HCT116 (cell line): ENCODE results near the gene BNIP5. TPM values are rescaled to one million over a fixed set of nuclear protein-coding genes. Genes with fewer than 3 reads are reported as not detected.

ENCODE experiments used
- ATAC-seq: fragments of 200-7000 bp; cut with Tn5 transposase; 2 replicates; pipeline ENCODE4 v1.9.1; 2020; ENCODE audit warnings: mild to moderate bottlenecking, moderate library complexity
- BruUV-seq: library from RNA; stranded (reverse); fragments of 400-500 nt; replicated peaks from 2 replicates; lab custom pipeline; 2021; lab: Mats Ljungman, UMichigan
- CTCF ChIA-PET: fragments of 300-600 bp; sonication (Branson Sonifier 250); formaldehyde crosslinking; loops from one replicate; lab custom pipeline; 2021; ENCODE audit warnings: antibody characterized with exemption; lab: Charles Lee
- POLR2A ChIA-PET: fragments of 300-600, 350-600 bp; sonication (Branson Sonifier 250); formaldehyde crosslinking; loops from one replicate; lab custom pipeline; 2021; ENCODE audit warnings: antibody characterized with exemption; lab: Charles Lee
- RAD21 ChIA-PET, 2 experiments: fragments of 300-600 bp; sonication (Branson Sonifier 250); formaldehyde crosslinking; loops; one replicate each; lab custom pipeline; 2023; ENCODE audit warnings: low total read pairs in 2 of 2; ENCODE audit not compliant: uncharacterized antibody in 2 of 2, unreplicated experiment in 2 of 2, low non-redundant PET in 1 of 2; lab: Charles Lee
- DNase-seq: peaks from one replicate; pipeline ENCODE4 v3.0.0-alpha.2; 2010; ENCODE audit warnings: low read depth, low spot score
- H2AFZ ChIP-seq: fragments of 200-600 bp; shearing (Covaris generic), sonication (generic); 2 replicates; pipeline ENCODE4 v1.6.1; 2017; ENCODE audit warnings: low read depth, mixed run types, mixed read lengths, antibody characterized with exemption, low read length; ENCODE audit not compliant: poor library complexity, severe bottlenecking
- H3K27ac ChIP-seq: 2 replicates; pipeline ENCODE4 v1.5.1; 2012; ENCODE audit warnings: low read depth, low read length
- H3K27me3 ChIP-seq: fragments of 200-600 bp; sonication (generic); 2 replicates; pipeline ENCODE4 v1.6.1; 2016; ENCODE audit warnings: mixed run types, low read length, mixed read lengths; ENCODE audit not compliant: insufficient read depth
- H3K36me3 ChIP-seq, 2 experiments: fragments of 200-500 bp in 1 of 2; fragments of 200-600 bp in 1 of 2; sonication (Bioruptor generic) in 1 of 2; sonication (generic) in 1 of 2; 2 replicates each; pipeline versions ENCODE4 v1.5.1 to v1.6.1; 2014 to 2016; ENCODE audit warnings: low read length in 2 of 2, inconsistent platforms in 1 of 2, mixed read lengths in 1 of 2, mixed run types in 1 of 2; ENCODE audit not compliant: insufficient read depth in 2 of 2, control insufficient read depth in 1 of 2
- H3K4me1 ChIP-seq, 2 experiments: fragments of 200-600 bp in 1 of 2; sonication (generic) in 1 of 2; 2 replicates each; pipeline versions ENCODE4 v1.5.1 to v1.6.1; 2012 to 2017; ENCODE audit warnings: low read length in 2 of 2, inconsistent platforms in 1 of 2, mild to moderate bottlenecking in 1 of 2, mixed read lengths in 1 of 2, mixed run types in 1 of 2, moderate library complexity in 1 of 2; ENCODE audit not compliant: insufficient read depth in 2 of 2, control insufficient read depth in 1 of 2
- H3K4me2 ChIP-seq: fragments of 200-600 bp; sonication (generic); 2 replicates; pipeline ENCODE4 v1.6.1; 2017; ENCODE audit warnings: mixed run types, low read length, mixed read lengths
- H3K4me3 ChIP-seq, 2 experiments: fragments of 200-600 bp in 1 of 2; sonication (generic) in 1 of 2; replicated peaks in 1 of 2; 2 replicates each; pipeline ENCODE4 v1.5.1; 2011 to 2016; ENCODE audit warnings: low read length in 2 of 2, control low read depth in 1 of 2, low read depth in 1 of 2, mild to moderate bottlenecking in 1 of 2, mixed read lengths in 1 of 2, mixed run types in 1 of 2
- H3K79me2 ChIP-seq: fragments of 200-600 bp; sonication (generic); 2 replicates; pipeline ENCODE4 v1.6.1; 2017; ENCODE audit warnings: mild to moderate bottlenecking, mixed run types, low read length, moderate library complexity, mixed read lengths; ENCODE audit not compliant: insufficient read depth
- H3K9ac ChIP-seq: fragments of 200-600 bp; sonication (generic); 2 replicates; pipeline ENCODE4 v1.6.1; 2016; ENCODE audit warnings: low read length, mixed read lengths
- H3K9me2 ChIP-seq: fragments of 200-600 bp; sonication (generic), shearing (Covaris generic); 2 replicates; pipeline ENCODE4 v1.6.1; 2017; ENCODE audit warnings: mixed run types, mild to moderate bottlenecking, moderate library complexity; ENCODE audit not compliant: insufficient read depth
- H3K9me3 ChIP-seq, 2 experiments: fragments of 200-500 bp in 1 of 2; fragments of 200-600 bp in 1 of 2; sonication (Bioruptor generic) in 1 of 2; sonication (generic) in 1 of 2; 2 replicates each; pipeline ENCODE4 v1.6.1; 2014 to 2017; ENCODE audit warnings: low read length in 2 of 2, mixed read lengths in 2 of 2, inconsistent platforms in 1 of 2, low read depth in 1 of 2, mild to moderate bottlenecking in 1 of 2, mixed run types in 1 of 2, moderate library complexity in 1 of 2; ENCODE audit not compliant: control insufficient read depth in 1 of 2, insufficient read depth in 1 of 2
- H4K20me1 ChIP-seq: fragments of 200-600 bp; sonication (generic), shearing (Covaris generic); 2 replicates; pipeline ENCODE4 v1.6.1; 2017; ENCODE audit warnings: mixed run types, mild to moderate bottlenecking, moderate library complexity; ENCODE audit not compliant: insufficient read depth
- CBX3 ChIP-seq: IDR thresholded peaks from 2 replicates; pipeline ENCODE4 v1.6.1; 2012; ENCODE audit warnings: low read depth
- CTCF ChIP-seq, 3 experiments: fragments of 200-600 bp in 1 of 3; sonication (generic) in 1 of 3; IDR thresholded peaks in 2 of 3; conservative IDR thresholded peaks in 1 of 3; 2 replicates each; pipeline ENCODE4 v1.5.1; 2012 to 2017; ENCODE audit warnings: low read depth in 2 of 3, low read length in 2 of 3, antibody characterized with exemption in 1 of 3, borderline replicate concordance in 1 of 3, control low read depth in 1 of 3, mild to moderate bottlenecking in 1 of 3, mixed read lengths in 1 of 3, mixed run types in 1 of 3, moderate library complexity in 1 of 3; ENCODE audit not compliant: insufficient read depth in 1 of 3
- EGR1 ChIP-seq: IDR thresholded peaks from 2 replicates; pipeline ENCODE4 v1.6.1; 2012; ENCODE audit warnings: low read depth
- JUND ChIP-seq: IDR thresholded peaks from 2 replicates; pipeline ENCODE4 v1.6.1; 2012
- RAD21 ChIP-seq: IDR thresholded peaks from 2 replicates; pipeline ENCODE4 v1.6.1; 2012; ENCODE audit warnings: low read depth, mild to moderate bottlenecking
- REST ChIP-seq: IDR thresholded peaks from 2 replicates; pipeline ENCODE4 v1.6.1; 2012; ENCODE audit warnings: low read depth
- SIN3A ChIP-seq: IDR thresholded peaks from 2 replicates; pipeline ENCODE4 v1.6.1; 2012; ENCODE audit warnings: low read depth
- SP1 ChIP-seq: IDR thresholded peaks from 2 replicates; pipeline ENCODE4 v1.6.1; 2012; ENCODE audit warnings: low read depth
- YY1 ChIP-seq: IDR thresholded peaks from 2 replicates; pipeline ENCODE4 v1.6.1; 2011; ENCODE audit warnings: low read length, low read depth, moderate library complexity, mild to moderate bottlenecking; ENCODE audit not compliant: insufficient replicate concordance; ENCODE audit errors: extremely low read depth
- ZBTB33 ChIP-seq: IDR thresholded peaks from 2 replicates; pipeline ENCODE4 v1.6.1; 2011; ENCODE audit warnings: mild to moderate bottlenecking, low read length, moderate library complexity; ENCODE audit not compliant: insufficient replicate concordance; ENCODE audit errors: extremely low read depth
- ZFX ChIP-seq: fragments of 450-650 bp; IDR thresholded peaks from 2 replicates; pipeline ENCODE4 v1.6.1; 2017
- intact Hi-C: fragments of 100-400 bp; cut with micrococcal nuclease; formaldehyde crosslinking; loops from 2 replicates; pipeline ENCODE4 v1.10.0; 2022
- total RNA-seq: library from RNA; stranded (reverse); gene quantifications from one replicate; pipeline ENCODE4 v1.2.1, GENCODE V29; 2021; ENCODE audit not compliant: unreplicated experiment

BNIP5 gene
- total RNA-seq, 1 experiment from 2014 or later: not detected

- Histone ChIP-seq H3K27ac (no peak overlapping the region), H3K9ac (no peak overlapping the region), H4K20me1 (no peaks in the 10 kb centered on the region), H3K9me2 (no peaks in the 10 kb centered on the region), H2AFZ (no peak overlapping the region), H3K36me3 (no peaks in the 10 kb centered on the region), H3K79me2 (no peaks in the 10 kb centered on the region), H3K27me3 (no peaks in the 10 kb centered on the region), H3K4me1 (peaks cover 13 to 15% of the 10 kb centered on the region in 2 experiments; a peak in 3 of 4 replicates), H3K4me2 (no peak overlapping the region), H3K9me3 (no peaks in the 10 kb centered on the region), H3K4me3 (no peak overlapping the region)
- TF ChIP-seq ZBTB33 (no peak), YY1 (no peak), RAD21 (no peak), SP1 (no peak), ZFX (no peak), JUND (no peak), SIN3A (no peak), REST (no peak), CTCF (IDR thresholded peaks at IDR 0.05 in 2 of 3, conservative IDR thresholded peaks at IDR 0.05 in 1 of 3; ENCODE audit: borderline replicate concordance in 1 of 3, insufficient read depth in 1 of 3, low read depth in 2 of 3, low read length in 2 of 3) (no peak), EGR1 (no peak), CBX3 (no peak)
- intact Hi-C loops: no loop called here
- CTCF ChIA-PET: interaction anchor here (1.8 kb wide), 1 partner anchor 20 kb away, joined by 4 read pairs; no protein-coding TSS in a partner anchor
- ATAC-seq: no peak
- DNase-seq: no peak
- RAD21 ChIA-PET: no interaction called here
- POLR2A ChIA-PET: no interaction called here
- no TSS peak for BruUV-seq
Observed at GRCh38 chr6:36322591-36322990, 14.1 kb downstream of the BNIP5 start.
